ENCODE results near the gene ZBTB25.

Gene ZBTB25

GRCh38 chr14:64495252-64495651, 8.4 kb downstream of the ZBTB25 start:
- no peak overlapping the region for H3K27ac ChIP-seq
- no peak for TF ChIP-seq CTCF (IDR thresholded peaks at IDR 0.05; ENCODE audit: low read depth, low read length)
- no peak for DNase-seq
- no peaks in the 10 kb centered on the region for H3K27me3 ChIP-seq (ENCODE audit: insufficient read depth, low read depth, severe bottlenecking)
- H3K4me3 ChIP-seq (ENCODE audit: low read depth, low read length) = no peak overlapping the region
- no peaks in the 10 kb centered on the region for H3K9me3 ChIP-seq (ENCODE audit: severe bottlenecking)
- peaks cover 8% of the 10 kb centered on the region for H3K36me3 ChIP-seq

- no peaks in the 10 kb centered on the region for H3K9me3 ChIP-seq (ENCODE audit: severe bottlenecking)
These were observed 10.2 kb downstream of the ZBTB25 start for GRCh38 chr14:64493455-64493854.

GRCh38 chr14:64491637-64492036, 12.0 kb downstream of the ZBTB25 start:
- peaks cover 23% of the 10 kb centered on the region for H3K36me3 ChIP-seq
- H3K27me3 ChIP-seq (ENCODE audit: insufficient read depth, low read depth, severe bottlenecking) = no peaks in the 10 kb centered on the region
- DNase-seq = no peak

More at GRCh38 chr14:64493455-64493854, 10.2 kb downstream of the ZBTB25 start:
- DNase-seq = no peak
- peaks cover 16% of the 10 kb centered on the region for H3K36me3 ChIP-seq
- no peak for TF ChIP-seq CTCF (IDR thresholded peaks at IDR 0.05; ENCODE audit: low read depth, low read length)
- H3K4me3 ChIP-seq (ENCODE audit: low read depth, low read length) = no peak overlapping the region
- H3K27ac ChIP-seq = no peak overlapping the region
- H3K27me3 ChIP-seq (ENCODE audit: insufficient read depth, low read depth, severe bottlenecking) = no peaks in the 10 kb centered on the region

GRCh38 chr14:64488590-64489099, 15.0 kb downstream of the ZBTB25 start:
- no peaks in the 10 kb centered on the region for H3K27me3 ChIP-seq (ENCODE audit: insufficient read depth, low read depth, severe bottlenecking)
- no peak for TF ChIP-seq CTCF (IDR thresholded peaks at IDR 0.05; ENCODE audit: low read depth, low read length)
- H3K9me3 ChIP-seq (ENCODE audit: severe bottlenecking) = no peaks in the 10 kb centered on the region
- peaks cover 23% of the 10 kb centered on the region for H3K36me3 ChIP-seq
- DNase-seq = no peak
- H3K27ac ChIP-seq = no peak overlapping the region
- no peak overlapping the region for H3K4me3 ChIP-seq (ENCODE audit: low read depth, low read length)

More at GRCh38 chr14:64491637-64492036, 12.0 kb downstream of the ZBTB25 start:
- no peak overlapping the region for H3K4me3 ChIP-seq (ENCODE audit: low read depth, low read length)
- H3K27ac ChIP-seq = no peak overlapping the region
- TF ChIP-seq CTCF (IDR thresholded peaks at IDR 0.05; ENCODE audit: low read depth, low read length) = no peak
- no peaks in the 10 kb centered on the region for H3K9me3 ChIP-seq (ENCODE audit: severe bottlenecking)

GRCh38 chr14:64478634-64479250, 24.9 kb downstream of the ZBTB25 start:
- Histone ChIP-seq H3K9me3 (ENCODE audit: severe bottlenecking) (no peaks in the 10 kb centered on the region), H3K36me3 (no peaks in the 10 kb centered on the region), H3K27ac (no peak overlapping the region), H3K4me3 (ENCODE audit: low read depth, low read length) (no peak overlapping the region), H3K27me3 (ENCODE audit: insufficient read depth, low read depth, severe bottlenecking) (no peaks in the 10 kb centered on the region)
- TF ChIP-seq CTCF (IDR thresholded peaks at IDR 0.05; ENCODE audit: low read depth, low read length) = no peak
- DNase-seq = no peak

- H3K4me3 ChIP-seq (ENCODE audit: low read depth, low read length) = no peak overlapping the region
- no peak for DNase-seq
- H3K27ac ChIP-seq = no peak overlapping the region
- no peaks in the 10 kb centered on the region for H3K36me3 ChIP-seq
- H3K27me3 ChIP-seq (ENCODE audit: insufficient read depth, low read depth, severe bottlenecking) = no peaks in the 10 kb centered on the region
- TF ChIP-seq CTCF (IDR thresholded peaks at IDR 0.05; ENCODE audit: low read depth, low read length) = no peak
- no peaks in the 10 kb centered on the region for H3K9me3 ChIP-seq (ENCODE audit: severe bottlenecking)
These were observed 27.2 kb downstream of the ZBTB25 start for GRCh38 chr14:64476438-64476837.
